CD4-positive, alpha-beta T cell treated with Interleukin-17A for 4 hours (primary cell): ENCODE data around the gene DPM3.
A peak's percentile ranks its signal among the peaks of the same experiment; 100 is the strongest.
"Not testable (repeated sequence)": the region's sequence is repeated elsewhere in the genome, so short reads cannot be mapped to it uniquely, and the experiment has no call there.

Experiments
- DNase-seq: peaks from one replicate; pipeline ENCODE4 v3.0.0-alpha.2; 2020; ENCODE audit warnings: mixed read lengths

DPM3 gene

GRCh38 chr1:155139895-155140629, at the start of gene DPM3:
Gene DPM3 (minus strand): TSS chr1:155140531. CDS start chr1:155140240, 291 bp downstream.
- peak; percentile 91 for DNase-seq

- DNase-seq, result not testable (repeated sequence)
Observed at GRCh38 chr1:155189926-155190325, 49.6 kb upstream of the DPM3 start.

- no peak for DNase-seq
Observed at GRCh38 chr1:155188268-155188667, 47.9 kb upstream of the DPM3 start.

- DNase-seq, result no peak
Observed at GRCh38 chr1:155187456-155187891, 47.1 kb upstream of the DPM3 start.

GRCh38 chr1:155186794-155187455, 46.6 kb upstream of the DPM3 start:
- DNase-seq, result no peak

- no peak for DNase-seq
Observed at GRCh38 chr1:155186067-155186793, 45.9 kb upstream of the DPM3 start.

GRCh38 chr1:155185783-155186066, 45.4 kb upstream of the DPM3 start:
- DNase-seq, result no peak

- no peak for DNase-seq
Observed at GRCh38 chr1:155184835-155185782, 44.8 kb upstream of the DPM3 start.

GRCh38 chr1:155184351-155184811, 44.0 kb upstream of the DPM3 start:
- DNase-seq, result no peak

GRCh38 chr1:155183775-155184221, 43.5 kb upstream of the DPM3 start:
- no peak for DNase-seq

- DNase-seq, result no peak
Observed at GRCh38 chr1:155182052-155182550, 41.8 kb upstream of the DPM3 start.

- DNase-seq, result no peak
Observed at GRCh38 chr1:155181371-155182051, 41.2 kb upstream of the DPM3 start.

- no peak for DNase-seq
Observed at GRCh38 chr1:155179112-155180031, 39.0 kb upstream of the DPM3 start.

GRCh38 chr1:155178441-155179111, 38.2 kb upstream of the DPM3 start:
- no peak for DNase-seq

GRCh38 chr1:155177918-155178281, 37.6 kb upstream of the DPM3 start:
- DNase-seq, result no peak

- no peak for DNase-seq
Observed at GRCh38 chr1:155177192-155177917, 37.0 kb upstream of the DPM3 start.

GRCh38 chr1:155176544-155177071, 36.3 kb upstream of the DPM3 start:
- DNase-seq, result peak; percentile 93

- peak; percentile 25 for DNase-seq
Observed at GRCh38 chr1:155175927-155176371, 35.6 kb upstream of the DPM3 start.
